ENCODE data around the gene BMPR1B. TPM values are rescaled to one million over a fixed set of nuclear protein-coding genes. Genes with fewer than 3 reads are reported as not detected.

The BMPR1B gene
- total RNA-seq, 1 experiment from 2014 or later = 0.62 TPM

DNA sequence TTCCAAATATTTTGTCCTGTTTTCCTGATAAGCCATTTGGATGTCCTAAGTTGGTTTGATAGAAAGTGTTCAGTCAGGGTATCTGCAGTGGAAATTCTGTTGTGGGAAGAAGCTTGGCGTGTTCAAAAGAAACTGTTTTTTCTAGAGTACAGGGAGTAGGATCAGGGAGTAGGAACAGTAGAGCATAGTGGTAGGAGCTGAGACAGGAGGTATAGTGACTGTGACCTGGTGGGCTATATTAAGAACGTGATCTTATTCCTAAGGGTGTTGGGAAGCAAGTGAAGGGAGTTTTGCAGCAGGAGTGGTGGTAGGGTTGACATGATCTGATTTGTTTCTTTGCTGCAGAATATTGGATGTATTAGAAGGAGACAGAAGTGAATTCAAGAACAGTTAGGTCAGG lies 348.2 kb downstream of the BMPR1B start:
- ATAC-seq = no peak
- no peak for DNase-seq (ENCODE audit: low read depth, low spot score)
- no peaks in the 10 kb centered on the region for H3K4me1 ChIP-seq (ENCODE audit: control insufficient read depth, insufficient read depth, low read length)
- in situ Hi-C loops (cut with HindIII; ENCODE audit: low pct_unique_long_range_greater_than_20kb, low sequenced_read_pairs) = no loop called here
- ChIA-PET CTCF (no interaction called here), POLR2A (no interaction called here)
- intact Hi-C loops (cut with micrococcal nuclease; ENCODE audit: unreplicated experiment) = no loop called here
- no peaks in the 10 kb centered on the region for H3K9me3 ChIP-seq (ENCODE audit: control insufficient read depth, insufficient read depth, low read depth, low read length)
- H3K4me3 ChIP-seq (ENCODE audit: low read depth in 2 of 2, low read length in 2 of 2) = no peak overlapping the region
- no peak for TF ChIP-seq TCF7L2 (IDR thresholded peaks at IDR 0.05; ENCODE audit: low read depth, low read length)
- TF ChIP-seq SIN3A (IDR thresholded peaks at IDR 0.05; ENCODE audit: borderline replicate concordance, insufficient read depth, low read depth, low read length) = no peak
- TF ChIP-seq, protein P1, sequence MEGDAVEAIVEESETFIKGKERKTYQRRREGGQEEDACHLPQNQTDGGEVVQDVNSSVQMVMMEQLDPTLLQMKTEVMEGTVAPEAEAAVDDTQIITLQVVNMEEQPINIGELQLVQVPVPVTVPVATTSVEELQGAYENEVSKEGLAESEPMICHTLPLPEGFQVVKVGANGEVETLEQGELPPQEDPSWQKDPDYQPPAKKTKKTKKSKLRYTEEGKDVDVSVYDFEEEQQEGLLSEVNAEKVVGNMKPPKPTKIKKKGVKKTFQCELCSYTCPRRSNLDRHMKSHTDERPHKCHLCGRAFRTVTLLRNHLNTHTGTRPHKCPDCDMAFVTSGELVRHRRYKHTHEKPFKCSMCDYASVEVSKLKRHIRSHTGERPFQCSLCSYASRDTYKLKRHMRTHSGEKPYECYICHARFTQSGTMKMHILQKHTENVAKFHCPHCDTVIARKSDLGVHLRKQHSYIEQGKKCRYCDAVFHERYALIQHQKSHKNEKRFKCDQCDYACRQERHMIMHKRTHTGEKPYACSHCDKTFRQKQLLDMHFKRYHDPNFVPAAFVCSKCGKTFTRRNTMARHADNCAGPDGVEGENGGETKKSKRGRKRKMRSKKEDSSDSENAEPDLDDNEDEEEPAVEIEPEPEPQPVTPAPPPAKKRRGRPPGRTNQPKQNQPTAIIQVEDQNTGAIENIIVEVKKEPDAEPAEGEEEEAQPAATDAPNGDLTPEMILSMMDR (IDR thresholded peaks at IDR 0.05) = no peak
- TF ChIP-seq POLR2AphosphoS5 (IDR thresholded peaks at IDR 0.05; ENCODE audit: low read depth, low read length) = no peak
- TF ChIP-seq, protein P2, sequence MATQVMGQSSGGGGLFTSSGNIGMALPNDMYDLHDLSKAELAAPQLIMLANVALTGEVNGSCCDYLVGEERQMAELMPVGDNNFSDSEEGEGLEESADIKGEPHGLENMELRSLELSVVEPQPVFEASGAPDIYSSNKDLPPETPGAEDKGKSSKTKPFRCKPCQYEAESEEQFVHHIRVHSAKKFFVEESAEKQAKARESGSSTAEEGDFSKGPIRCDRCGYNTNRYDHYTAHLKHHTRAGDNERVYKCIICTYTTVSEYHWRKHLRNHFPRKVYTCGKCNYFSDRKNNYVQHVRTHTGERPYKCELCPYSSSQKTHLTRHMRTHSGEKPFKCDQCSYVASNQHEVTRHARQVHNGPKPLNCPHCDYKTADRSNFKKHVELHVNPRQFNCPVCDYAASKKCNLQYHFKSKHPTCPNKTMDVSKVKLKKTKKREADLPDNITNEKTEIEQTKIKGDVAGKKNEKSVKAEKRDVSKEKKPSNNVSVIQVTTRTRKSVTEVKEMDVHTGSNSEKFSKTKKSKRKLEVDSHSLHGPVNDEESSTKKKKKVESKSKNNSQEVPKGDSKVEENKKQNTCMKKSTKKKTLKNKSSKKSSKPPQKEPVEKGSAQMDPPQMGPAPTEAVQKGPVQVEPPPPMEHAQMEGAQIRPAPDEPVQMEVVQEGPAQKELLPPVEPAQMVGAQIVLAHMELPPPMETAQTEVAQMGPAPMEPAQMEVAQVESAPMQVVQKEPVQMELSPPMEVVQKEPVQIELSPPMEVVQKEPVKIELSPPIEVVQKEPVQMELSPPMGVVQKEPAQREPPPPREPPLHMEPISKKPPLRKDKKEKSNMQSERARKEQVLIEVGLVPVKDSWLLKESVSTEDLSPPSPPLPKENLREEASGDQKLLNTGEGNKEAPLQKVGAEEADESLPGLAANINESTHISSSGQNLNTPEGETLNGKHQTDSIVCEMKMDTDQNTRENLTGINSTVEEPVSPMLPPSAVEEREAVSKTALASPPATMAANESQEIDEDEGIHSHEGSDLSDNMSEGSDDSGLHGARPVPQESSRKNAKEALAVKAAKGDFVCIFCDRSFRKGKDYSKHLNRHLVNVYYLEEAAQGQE (IDR thresholded peaks at IDR 0.05; ENCODE audit: insufficient read depth in 1 of 2, low read depth in 2 of 2, low read length in 1 of 2) = no peak
- H3K27ac ChIP-seq (ENCODE audit: low read length) = no peak overlapping the region
- BruUV-seq (replicated peaks) = no TSS peak
- no peaks in the 10 kb centered on the region for H3K27me3 ChIP-seq (ENCODE audit: control insufficient read depth, insufficient read depth, low read length)
- no peaks in the 10 kb centered on the region for H3K36me3 ChIP-seq (ENCODE audit: control insufficient read depth, insufficient read depth, low read length)

DNA sequence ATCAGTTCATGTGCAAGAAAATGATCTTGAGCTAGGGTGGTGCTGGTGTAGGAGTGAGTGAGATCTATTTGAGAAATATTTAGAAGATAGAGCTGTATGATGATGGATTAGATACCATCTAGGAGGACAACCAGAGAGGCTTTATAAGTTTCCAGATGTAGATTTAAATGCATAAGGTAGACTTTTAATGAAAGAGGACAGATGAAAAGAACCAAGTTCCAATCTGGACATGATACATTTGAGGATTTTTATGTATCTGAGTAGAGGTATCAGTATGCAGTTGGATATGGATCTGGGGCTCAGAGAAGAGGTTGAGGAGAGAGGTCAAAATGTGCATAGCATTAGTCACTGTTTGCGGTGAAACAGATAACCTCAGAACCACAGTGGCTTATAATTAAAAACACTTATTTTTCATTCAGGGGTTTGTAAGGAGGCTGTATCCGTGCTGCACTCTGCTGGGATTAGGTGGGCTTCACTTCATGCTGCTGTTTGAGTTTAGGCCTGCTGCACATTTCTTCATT lies 348.7 kb downstream of the BMPR1B start:
- no peaks in the 10 kb centered on the region for H3K9me3 ChIP-seq (ENCODE audit: control insufficient read depth, insufficient read depth, low read depth, low read length)
- ATAC-seq (no peak), DNase-seq (ENCODE audit: low read depth, low spot score) (no peak)
- in situ Hi-C loops (cut with HindIII; ENCODE audit: low pct_unique_long_range_greater_than_20kb, low sequenced_read_pairs) = no loop called here
- no peaks in the 10 kb centered on the region for H3K4me1 ChIP-seq (ENCODE audit: control insufficient read depth, insufficient read depth, low read length)
- no peaks in the 10 kb centered on the region for H3K36me3 ChIP-seq (ENCODE audit: control insufficient read depth, insufficient read depth, low read length)
- no peaks in the 10 kb centered on the region for H3K27me3 ChIP-seq (ENCODE audit: control insufficient read depth, insufficient read depth, low read length)
- no peak overlapping the region for H3K27ac ChIP-seq (ENCODE audit: low read length)
- TF ChIP-seq, protein P2 (IDR thresholded peaks at IDR 0.05; ENCODE audit: insufficient read depth in 1 of 2, low read depth in 2 of 2, low read length in 1 of 2) = no peak
- no peak for TF ChIP-seq SIN3A (IDR thresholded peaks at IDR 0.05; ENCODE audit: borderline replicate concordance, insufficient read depth, low read depth, low read length)
- TF ChIP-seq POLR2AphosphoS5 (IDR thresholded peaks at IDR 0.05; ENCODE audit: low read depth, low read length) = no peak
- ChIA-PET CTCF (no interaction called here), POLR2A (no interaction called here)
- H3K4me3 ChIP-seq (ENCODE audit: low read depth in 2 of 2, low read length in 2 of 2) = no peak overlapping the region
- intact Hi-C loops (cut with micrococcal nuclease; ENCODE audit: unreplicated experiment) = no loop called here
- no TSS peak for BruUV-seq (replicated peaks)
